Stimulated activated CD4-positive, alpha-beta T cell treated with anti-CD3 and anti-CD28 coated beads, Interleukin-1b, Interleukin-23, amount 100 ng/mL, for 48 hours (primary cell): ENCODE data around the gene EHMT1.
"Not testable (repeated sequence)": the region's sequence is repeated elsewhere in the genome, so short reads cannot be mapped to it uniquely, and the experiment has no call there.

Experiments
- DNase-seq: peaks from one replicate; pipeline ENCODE4 v3.0.0-alpha.2; 2020

Gene EHMT1

DNA sequence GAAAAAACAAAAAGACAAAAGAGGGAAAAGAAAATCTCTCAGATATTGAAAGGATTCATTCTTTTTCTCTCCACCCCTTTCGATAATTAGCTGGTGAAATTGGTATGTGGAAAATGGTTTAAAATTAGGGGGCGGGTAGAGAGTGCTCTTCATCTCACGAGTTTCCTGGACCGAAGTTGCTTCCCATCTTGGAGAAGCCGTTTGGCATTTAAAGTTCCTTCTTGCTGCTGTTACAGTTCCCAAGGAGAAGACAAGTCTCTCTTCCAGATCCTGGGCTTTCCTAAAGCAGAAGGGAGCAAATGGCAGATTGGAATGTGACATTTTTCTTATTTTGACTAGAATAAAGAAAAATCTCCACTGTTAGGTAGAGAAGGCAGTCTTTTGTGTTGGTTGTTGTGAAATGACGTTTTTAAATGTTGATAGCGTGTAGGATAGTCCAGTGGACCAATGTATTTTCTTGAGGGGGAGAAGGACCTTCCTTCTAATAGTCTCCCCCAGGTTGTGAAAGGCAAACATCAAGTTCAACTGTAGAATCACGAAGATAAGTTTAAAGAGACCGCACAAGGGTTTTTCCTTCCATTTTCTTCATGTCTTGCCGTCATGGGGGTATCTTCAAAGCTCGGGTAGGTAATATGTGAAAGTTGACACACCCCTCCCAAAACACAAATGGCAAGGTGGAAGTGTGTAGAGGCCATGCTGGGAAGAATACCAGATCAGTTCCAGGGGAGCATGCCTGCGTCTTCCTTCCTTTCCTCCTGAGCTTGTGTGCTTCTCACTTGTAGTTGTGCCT lies 77.5 kb downstream of the EHMT1 start:
- DNase-seq = no peak

DNA sequence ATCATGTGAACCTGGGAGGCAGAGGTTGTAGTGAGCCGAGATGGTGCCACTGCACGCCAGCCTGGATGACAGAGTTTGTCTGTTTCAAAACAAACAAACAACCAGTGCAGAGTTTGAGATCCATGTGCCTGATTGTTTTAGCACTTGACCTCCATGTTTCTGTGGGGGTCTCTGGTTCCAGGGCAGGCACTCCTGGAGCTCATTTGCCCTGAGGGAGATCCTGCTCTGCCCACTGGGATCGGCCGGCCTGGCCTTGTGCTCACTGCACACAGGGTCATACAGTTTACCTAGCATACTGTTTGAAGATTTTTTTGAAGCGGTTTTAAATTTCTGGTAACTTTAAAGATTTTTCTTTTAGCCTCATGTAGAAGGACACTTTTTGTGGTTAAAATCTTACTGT lies 78.4 kb downstream of the EHMT1 start:
- DNase-seq = no peak

DNA sequence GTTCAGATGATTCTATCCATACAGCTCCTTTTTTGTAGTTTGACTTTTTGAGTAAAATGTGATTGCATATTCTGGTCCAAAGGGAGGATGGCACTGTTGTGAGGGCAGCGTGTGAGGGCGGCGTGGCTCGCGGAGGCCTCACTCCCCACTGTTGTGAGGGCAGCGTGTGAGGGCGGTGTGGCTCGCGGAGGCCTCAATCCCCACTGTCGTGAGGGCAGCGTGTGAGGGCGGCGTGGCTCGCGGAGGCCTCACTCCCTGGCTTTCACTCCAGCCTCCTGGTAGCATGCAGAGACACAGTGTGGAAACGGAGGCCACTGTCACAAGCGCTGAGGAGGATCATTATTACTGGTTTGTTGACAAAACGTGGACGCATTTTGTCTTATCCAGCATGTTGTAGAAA lies 79.0 kb downstream of the EHMT1 start:
- no peak for DNase-seq

DNA sequence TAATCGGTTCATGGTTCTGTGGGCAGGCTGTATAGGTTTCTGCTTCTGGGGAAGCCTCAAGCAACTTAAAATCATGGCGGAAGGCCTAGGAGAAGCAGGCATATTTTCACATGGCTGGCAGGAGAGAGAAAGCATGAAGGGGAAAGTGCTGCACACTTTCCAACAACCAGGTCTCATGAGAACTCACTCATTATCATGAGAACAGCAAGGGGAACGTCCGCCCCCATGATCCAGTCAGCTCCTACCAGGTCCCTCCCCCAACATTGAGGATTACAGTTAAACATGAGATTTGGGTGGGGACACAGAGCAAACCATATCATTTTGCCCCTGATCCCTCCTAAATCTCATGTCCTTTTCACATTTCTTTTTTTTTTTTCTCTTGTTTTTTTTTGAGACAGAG lies 82.1 kb downstream of the EHMT1 start:
- DNase-seq = no peak

DNA sequence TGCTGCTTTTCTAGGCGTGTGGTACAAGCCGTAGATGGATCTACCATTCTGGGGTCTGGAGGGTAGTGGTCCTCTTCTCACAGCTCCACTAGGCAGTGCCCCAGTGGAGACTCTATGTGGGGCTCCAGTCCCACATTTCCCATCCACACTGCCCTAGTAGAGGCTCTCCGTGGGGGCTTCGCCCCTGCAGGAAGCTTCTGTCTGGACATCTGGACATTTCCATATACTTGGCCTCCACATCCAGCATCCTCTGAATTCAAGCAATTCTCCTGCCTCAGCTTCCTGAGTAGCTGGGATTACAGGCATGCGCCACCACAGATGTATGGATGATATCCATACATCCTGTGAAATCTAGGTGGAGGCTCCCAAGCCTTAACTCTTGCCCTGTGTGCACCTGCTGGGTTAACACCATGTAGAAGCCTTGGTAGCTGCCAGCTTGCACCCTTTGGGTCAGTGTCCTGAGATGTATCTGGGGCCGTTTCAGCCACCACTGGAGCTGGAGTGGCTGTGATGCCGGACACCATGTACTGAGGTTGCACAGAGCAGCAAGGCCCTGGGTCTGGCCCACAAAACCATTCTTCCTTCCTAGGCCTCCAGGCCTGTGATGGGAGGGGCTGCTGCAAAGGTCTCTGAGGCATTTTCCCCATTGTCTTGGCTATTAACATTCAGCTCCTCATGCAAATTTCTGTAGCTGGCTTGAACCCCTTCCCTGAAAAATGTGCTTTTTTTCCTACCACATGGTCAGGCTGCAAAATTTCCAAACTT lies 84.0 kb downstream of the EHMT1 start:
- no peak for DNase-seq

DNA sequence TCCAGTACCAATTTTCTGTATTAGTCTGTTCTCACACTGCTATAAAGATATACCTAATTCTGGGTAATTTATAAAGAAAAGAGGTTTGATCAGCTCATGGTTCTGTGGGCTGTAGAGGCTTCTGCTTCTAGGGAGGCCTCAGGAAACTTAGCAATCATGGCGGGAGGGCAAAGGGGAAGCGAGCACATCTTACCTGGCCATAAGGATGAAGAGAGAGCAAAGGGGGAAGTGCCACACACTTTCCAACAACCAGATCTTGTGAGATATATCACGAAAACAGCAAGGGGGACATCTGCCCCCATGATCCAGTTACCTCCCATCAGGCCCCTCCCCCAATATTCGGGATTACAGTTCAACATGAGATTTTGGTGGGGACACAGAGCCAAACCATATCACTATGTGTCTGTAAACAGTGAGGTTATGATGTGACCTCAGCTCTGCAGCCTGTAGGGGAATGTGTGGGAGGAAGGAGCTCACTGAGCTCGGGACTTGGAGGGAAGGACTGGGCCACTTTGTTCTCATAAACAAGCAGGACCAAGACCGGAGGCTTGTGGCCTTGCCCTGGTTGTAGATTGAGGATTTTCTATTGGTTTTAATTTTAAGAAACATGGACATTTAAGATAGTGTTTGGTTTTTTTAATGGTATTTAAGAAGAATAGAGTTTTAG lies 85.2 kb downstream of the EHMT1 start:
- DNase-seq = no peak

DNA sequence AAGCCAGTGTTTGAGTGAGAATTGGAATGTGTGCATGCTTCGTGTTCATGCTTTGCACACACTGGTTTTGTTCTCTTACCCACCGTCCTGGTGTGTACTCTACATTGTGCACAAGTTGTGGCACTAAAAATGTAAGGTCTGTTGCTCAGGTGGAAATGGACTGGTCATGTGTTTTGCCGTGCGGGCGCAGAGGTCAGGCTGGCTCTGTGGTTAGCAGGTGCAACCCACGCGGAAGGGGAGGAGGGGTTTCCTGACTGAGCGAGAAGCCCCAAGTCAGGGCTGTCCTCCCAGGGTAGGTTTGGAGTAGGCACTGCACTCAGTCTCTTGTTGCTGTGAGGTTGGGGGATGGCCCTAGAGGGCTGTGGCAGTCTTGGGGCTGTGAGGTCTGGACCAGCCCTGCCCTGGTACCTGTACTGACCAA lies 86.6 kb downstream of the EHMT1 start:
- peak; percentile 40 for DNase-seq

DNA sequence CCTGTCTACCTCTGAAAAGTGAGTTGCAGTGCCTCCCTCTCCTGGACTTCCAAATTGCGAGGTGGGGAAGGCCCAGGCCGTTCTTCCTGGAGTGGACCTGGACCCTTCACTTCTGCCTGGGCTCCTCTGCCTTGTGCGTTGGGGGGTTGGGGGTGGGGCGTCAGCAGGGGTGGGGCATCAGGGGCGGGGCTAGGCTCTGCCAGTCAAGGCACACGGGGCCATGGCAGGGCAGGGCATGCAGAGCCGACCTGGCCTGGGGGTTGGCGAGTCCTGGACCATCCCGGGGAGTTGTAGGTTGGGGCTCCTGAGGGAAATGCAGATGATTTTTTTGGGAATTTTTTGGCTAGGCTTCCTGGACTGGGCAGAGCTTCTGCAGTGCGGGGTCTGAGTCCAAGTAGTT lies 87.1 kb downstream of the EHMT1 start:
- no peak for DNase-seq

DNA sequence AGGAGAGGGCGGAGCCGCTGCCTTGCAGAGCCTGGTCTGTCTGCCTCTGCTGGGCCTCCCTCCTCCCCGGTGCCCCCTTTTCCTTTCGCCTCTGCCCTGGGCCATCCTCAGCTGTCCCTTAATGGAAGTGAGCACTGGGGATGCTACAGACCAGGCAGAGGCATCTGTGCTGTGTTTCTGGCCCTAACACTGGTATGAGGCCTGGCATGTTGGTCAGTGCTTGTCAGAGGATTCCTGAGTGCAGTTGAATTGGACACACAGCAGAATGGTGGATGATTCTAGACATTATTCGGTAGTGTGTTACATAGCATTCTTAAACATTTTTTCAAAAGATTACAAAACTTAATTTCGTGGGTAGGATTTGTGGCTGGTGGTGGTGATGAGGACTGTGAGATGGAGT lies 88.6 kb downstream of the EHMT1 start:
- no peak for DNase-seq

DNA sequence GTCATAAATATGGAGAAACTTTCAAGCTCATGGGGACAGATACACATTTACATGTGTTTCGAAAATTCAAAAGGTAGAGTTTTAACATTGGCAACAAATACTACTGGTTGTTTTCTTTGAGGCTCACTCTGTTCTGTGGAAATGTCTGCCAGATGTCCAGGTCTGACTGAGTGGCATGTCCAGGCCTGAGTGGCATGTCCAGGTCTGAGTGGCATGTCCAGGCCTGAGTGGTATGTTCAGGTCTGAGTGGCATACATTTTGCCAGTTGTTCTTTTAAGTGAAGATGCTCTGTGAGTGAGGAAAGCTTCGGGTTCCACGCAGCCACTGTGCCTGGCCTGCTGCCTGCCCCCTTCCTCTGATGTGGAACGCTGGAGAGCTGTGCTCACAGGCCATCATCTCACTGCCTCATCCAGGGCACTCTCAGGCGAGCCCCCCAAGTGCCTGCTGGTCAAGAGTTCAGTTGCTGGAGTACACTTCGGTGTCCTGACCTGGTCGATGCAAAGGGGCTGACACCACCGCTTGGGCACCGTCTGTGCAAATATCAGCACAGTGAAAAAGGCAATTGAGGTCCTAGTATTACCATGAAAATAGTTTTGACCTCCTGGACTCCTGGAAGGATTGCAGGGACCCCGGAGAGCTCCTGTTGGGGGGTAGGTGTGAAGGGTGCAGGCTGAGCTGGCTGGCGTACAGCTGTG lies 89.9 kb downstream of the EHMT1 start:
- DNase-seq = no peak

DNA sequence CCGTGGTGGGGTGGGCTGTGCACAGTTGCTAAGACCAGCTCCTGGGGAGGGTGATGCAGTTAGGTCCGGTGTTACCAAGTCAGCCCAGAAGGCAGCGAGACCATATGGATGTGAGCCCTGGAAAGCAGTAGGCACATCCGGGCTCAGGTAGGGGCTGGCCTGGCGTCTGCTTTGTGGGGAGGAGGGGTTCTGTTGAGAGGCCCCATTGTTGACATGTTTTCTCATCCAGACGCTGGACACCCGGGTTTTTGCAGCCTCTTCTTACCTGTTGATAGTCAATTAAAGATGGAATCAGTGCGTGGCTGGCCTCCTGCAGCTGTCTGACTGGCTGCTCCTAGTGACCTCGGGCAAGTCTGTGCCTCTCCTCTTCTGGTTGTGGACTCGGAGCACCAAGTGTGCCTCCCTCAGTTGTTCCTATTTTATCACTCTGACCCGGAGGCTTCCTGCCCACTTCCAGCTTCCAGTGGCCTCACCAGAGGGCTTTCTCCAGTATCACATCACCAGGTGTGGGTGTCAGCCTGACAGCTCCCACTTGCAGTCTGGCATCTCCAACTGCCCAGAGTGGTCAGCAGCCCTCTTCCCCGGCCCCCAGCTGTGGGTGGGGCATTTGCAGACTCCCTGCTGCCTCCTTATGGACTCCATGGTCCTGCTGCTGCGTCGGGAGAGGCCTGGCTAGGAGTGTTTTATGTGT lies 90.8 kb downstream of the EHMT1 start:
- no peak for DNase-seq

DNA sequence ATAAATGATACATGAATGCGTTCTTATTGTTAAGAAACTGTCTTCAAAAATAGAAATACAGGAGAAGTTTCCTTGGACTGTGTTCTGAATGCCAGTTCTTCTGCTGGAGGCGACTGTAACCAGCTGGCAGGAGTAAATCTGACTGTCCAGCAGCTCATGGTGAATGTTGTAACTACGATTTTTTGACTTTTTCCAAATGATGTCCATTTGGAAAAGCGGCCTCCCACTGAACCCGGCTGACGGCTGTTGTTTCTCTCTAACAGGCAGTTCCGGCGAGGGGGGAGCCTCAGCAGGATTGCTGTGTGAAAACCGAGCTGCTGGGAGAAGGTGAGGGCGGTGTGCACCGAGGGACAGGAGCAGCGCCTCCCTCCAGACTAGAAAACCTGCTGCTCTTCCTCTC lies 91.9 kb downstream of the EHMT1 start:
- no peak for DNase-seq

DNA sequence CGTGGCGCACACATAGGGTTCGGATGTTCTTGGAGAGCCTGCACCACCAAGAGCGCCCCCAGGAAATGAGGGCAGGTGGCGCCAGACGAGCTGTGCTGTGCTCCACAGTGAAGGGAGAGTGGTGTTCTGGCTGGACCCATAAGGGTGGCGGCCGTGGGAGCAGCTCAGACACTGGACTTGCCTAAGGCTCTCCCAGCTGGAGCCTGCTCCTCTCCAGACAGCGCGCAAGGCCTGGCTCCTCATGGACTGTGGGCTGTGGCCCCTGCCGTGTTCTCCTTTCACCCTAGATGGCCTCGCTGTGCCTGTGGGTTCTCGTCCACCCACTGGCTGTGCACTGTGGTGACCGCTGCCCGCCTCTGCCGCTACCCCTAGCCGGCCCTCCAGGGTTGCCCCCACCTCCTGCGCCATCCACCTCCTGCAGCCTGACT lies 92.9 kb downstream of the EHMT1 start:
- no peak for DNase-seq

DNA sequence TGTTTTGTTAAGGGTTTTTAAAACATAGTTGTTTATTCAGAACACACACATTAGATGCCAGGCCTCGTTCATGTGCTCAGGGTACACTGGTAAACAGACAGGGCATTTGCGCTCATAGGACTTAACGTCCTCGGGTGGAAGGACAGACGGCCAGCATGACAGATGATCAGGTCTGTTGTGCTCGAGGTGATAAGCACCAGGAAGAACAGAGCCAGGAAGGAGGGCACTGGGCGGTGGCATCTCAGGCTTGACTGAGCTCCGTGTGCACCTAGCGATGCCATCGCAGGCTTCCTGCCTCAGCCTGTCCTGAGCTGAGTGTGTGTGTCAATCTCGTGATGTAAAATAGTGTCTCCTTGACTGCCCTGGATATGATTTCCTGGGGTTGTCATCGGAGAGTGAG lies 96.5 kb downstream of the EHMT1 start:
- DNase-seq = no peak

DNA sequence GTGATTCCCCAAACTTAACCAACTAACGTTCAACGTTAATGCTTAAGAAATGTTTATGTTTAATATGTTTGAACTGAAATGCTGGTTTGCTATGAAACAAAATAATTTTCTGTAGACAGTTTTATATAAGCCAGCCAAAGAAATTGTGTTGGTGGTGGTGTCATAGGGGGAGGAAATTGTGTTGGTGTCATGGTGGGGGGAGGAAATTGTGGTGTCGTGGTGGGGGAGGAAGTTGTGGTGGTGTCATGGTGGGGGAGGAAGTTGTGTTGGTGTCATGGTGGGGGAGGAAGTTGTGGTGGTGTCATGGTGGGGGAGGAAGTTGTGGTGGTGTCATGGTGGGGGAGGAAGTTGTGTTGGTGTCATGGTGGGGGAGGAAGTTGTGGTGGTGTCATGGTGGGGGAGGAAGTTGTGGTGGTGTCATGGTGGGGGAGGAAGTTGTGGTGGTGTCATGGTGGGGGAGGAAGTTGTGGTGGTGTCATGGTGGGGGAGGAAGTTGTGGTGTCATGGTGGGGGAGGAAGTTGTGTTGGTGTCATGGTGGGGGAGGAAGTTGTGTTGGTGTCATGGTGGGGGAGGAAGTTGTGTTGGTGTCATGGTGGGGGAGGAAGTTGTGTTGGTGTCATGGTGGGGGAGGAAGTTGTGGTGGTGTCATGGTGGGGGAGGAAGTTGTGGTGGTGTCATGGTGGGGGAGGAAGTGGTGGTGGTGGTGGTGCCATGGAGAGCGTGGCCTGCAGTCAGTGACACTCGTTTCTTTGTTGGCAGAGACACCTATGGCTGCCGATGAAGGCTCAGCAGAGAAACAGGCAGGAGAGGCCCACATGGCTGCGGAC lies 97.3 kb downstream of the EHMT1 start:
- not testable (repeated sequence) for DNase-seq

DNA sequence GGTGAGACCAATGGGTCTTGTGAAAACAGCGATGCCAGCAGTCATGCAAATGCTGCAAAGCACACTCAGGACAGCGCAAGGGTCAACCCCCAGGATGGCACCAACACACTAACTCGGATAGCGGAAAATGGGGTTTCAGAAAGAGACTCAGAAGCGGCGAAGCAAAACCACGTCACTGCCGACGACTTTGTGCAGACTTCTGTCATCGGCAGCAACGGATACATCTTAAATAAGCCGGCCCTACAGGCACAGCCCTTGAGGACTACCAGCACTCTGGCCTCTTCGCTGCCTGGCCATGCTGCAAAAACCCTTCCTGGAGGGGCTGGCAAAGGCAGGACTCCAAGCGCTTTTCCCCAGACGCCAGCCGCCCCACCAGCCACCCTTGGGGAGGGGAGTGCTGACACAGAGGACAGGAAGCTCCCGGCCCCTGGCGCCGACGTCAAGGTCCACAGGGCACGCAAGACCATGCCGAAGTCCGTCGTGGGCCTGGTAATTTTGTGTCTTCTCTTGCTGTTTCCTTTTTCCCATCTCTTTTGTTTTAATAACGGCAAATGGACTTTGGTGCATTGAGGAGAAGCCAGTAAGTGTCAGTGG lies 98.0 kb downstream of the EHMT1 start:
- no peak for DNase-seq

DNA sequence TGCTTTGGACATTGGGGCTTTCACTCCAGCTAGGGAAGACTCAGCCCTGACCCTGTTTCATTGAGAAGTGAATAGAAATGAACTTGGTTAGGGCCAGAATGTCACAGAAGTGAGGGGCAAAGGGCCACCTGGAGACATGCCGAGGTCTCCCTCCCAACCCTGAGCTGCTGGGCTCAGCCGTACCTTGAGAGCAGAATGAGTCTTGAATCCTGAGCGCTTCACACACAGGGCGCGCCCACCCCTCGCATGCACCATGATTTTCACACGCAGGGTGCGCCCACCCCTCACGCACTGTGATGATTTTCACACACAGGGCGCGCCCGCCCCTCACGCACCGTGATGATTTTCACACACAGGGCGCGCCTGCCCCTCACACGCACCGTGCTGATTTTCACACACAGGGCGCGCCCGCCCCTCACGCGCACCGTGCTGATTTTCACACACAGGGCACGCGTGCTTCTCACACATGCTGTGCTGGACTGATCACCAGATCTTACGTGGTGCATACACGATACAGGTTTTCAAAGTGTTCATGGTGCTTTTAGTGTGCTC lies 99.0 kb downstream of the EHMT1 start:
- DNase-seq = no peak

DNA sequence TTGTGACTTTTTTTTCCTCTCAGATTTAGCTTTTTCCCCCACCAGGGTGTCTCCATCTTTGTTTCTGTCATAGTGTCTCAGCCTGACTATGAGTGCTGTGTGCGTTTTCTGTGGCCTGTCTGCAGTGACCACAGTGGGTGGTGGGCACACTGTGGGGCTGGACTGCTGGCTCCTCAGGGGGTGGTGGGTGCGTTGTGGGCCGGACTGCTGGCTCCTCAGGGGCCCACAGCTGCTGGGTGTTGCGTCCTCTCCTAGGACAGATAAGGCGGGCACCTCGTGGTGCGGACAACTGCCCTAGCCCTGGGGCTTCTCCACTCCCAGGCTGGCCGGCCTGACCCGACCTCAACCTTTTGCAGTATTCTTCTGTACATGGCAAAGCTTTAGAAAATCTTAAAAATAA lies 100.4 kb downstream of the EHMT1 start:
- DNase-seq = no peak

DNA sequence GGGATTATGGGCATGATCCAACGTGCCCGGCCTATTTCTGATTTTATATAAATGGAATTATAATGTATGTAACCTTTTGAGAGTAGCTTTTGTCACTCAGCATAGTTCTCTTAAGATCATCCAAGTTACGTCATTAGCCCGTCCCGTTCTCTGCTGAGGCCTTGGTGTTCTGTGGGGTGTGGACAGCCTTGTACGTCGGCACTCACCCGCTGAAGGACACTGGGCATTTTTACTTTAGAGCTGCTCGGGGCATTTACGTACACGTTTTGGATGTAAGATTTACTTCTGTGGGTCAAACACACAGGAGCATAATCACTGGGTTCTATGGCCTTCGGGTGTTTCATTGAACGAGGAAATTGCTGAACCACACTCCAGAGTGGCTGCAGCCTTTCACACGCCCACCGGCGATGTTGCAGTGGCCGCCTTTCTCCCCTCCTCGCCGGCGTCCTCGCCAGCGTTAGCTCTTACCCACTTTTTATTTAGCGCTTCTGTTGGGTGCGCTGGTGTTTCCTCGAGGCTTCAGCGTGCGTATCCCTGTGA lies 101.8 kb downstream of the EHMT1 start:
- no peak for DNase-seq

DNA sequence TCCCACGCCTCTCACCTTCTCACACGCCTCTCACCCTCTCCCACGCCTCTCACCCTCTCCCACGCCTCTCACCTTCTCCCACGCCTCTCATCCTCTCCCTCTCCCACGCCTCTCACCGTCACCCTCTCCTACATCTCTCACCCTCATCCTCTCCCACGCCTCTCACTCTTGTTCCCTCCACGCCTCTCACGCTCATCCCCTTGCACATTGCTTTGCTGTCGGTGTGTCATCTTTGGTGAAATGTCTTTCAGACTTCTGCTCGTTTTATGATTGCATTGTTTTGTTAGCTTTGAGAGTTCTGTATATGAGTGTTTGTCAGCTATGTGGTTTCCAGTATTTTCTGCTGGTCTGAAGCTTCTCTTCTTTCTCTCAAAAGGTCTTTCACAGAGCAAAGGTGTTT lies 102.7 kb downstream of the EHMT1 start:
- peak; percentile 71 for DNase-seq

DNA sequence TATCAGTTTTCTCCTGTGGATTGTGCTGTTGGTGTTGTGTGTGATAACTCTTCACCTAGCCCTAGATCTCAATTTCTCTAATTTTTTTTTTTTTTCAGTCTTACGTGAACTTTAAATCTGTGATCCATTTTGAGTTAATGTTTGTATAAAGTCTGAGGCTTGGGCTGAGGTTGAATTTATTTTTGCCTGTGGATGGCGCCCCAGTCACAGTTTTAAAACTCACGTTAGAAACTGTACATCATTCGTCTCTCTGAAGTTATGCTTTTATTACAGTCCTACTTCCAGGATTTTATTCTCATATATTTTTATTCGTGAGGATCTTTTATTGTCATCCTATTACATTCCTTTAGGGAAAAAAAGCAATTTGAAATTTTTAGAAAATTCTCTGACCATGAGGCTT lies 103.1 kb downstream of the EHMT1 start:
- no peak for DNase-seq
